GM12878 (cell line): ENCODE measurements around the gene ASAP3. TPM values are rescaled to one million over a fixed set of nuclear protein-coding genes. Genes with fewer than 3 reads are reported as not detected.

Experiments
- ATAC-seq: fragments of 200-7000 bp; cut with Tn5 transposase; 3 replicates; pipeline ENCODE4 v1.9.1; 2020; ENCODE audit warnings: mild to moderate bottlenecking, moderate library complexity
- BruUV-seq: library from RNA; stranded (reverse); fragments of 400-500 nt; replicated peaks from 2 replicates; lab custom pipeline; 2021; lab: Mats Ljungman, UMichigan
- CTCF ChIA-PET: fragments of 300-600 bp; sonication (Branson Sonifier 250); formaldehyde crosslinking; extraction: SDS; loops from one replicate; lab custom pipeline; 2021; ENCODE audit warnings: inconsistent platforms; lab: Yijun Ruan, JAX
- POLR2A ChIA-PET: fragments of 350-600 bp; formaldehyde crosslinking; extraction: SDS; loops from one replicate; lab custom pipeline; 2021; ENCODE audit warnings: inconsistent platforms; lab: Charles Lee
- RAD21 ChIA-PET: fragments of 300-600 bp; sonication (Branson Sonifier 250); formaldehyde crosslinking; loops from one replicate; lab custom pipeline; 2023; ENCODE audit warnings: antibody characterized with exemption; ENCODE audit not compliant: unreplicated experiment; lab: Charles Lee
- SMC1A ChIA-PET: fragments of 300-600 bp; sonication (Branson Sonifier 250); formaldehyde crosslinking; loops from one replicate; lab custom pipeline; 2023; ENCODE audit not compliant: unreplicated experiment, uncharacterized antibody; lab: Charles Lee
- DNase-seq: peaks from one replicate; pipeline ENCODE4 v3.0.0-alpha.2; 2011; ENCODE audit warnings: low read depth, low spot score
- FAIRE-seq: peaks from 3 replicates; lab custom pipeline; 2011; peaks lifted over from hg19 to GRCh38; lab: Jason Lieb, UNC
- H2AFZ ChIP-seq: 2 replicates; pipeline ENCODE4 v1.6.0; 2011; ENCODE audit warnings: low read depth, low read length, control low read depth; ENCODE audit not compliant: control insufficient read depth
- H3K27ac ChIP-seq: 2 replicates; pipeline ENCODE4 v1.5.1; 2011; ENCODE audit warnings: control low read depth; ENCODE audit not compliant: control insufficient read depth, insufficient read depth
- H3K27me3 ChIP-seq, 2 experiments: replicated peaks in 1 of 2; 2 replicates each; pipeline versions ENCODE4 v1.6.0 to v1.6.1; 2011; ENCODE audit warnings: low read length in 1 of 2; ENCODE audit not compliant: control insufficient read depth in 2 of 2, insufficient read depth in 2 of 2
- H3K36me3 ChIP-seq, 2 experiments: 2 replicates each; pipeline ENCODE4 v1.5.1; 2011; ENCODE audit warnings: low read length in 1 of 2; ENCODE audit not compliant: control insufficient read depth in 2 of 2, insufficient read depth in 2 of 2
- H3K4me1 ChIP-seq: 2 replicates; pipeline ENCODE4 v1.6.1; 2011; ENCODE audit warnings: mild to moderate bottlenecking, low read length, moderate library complexity, mixed read lengths; ENCODE audit not compliant: control insufficient read depth, insufficient read depth
- H3K4me2 ChIP-seq: 2 replicates; pipeline ENCODE4 v1.6.0; 2011; ENCODE audit warnings: control low read depth; ENCODE audit not compliant: control insufficient read depth, insufficient read depth
- H3K4me3 ChIP-seq: fragments of 200-600 bp; sonication (generic); 2 replicates; pipeline ENCODE4 v1.5.1; 2016
- H3K79me2 ChIP-seq: 2 replicates; pipeline ENCODE4 v1.6.0; 2011; ENCODE audit warnings: low read length; ENCODE audit not compliant: control insufficient read depth, insufficient read depth
- H3K9ac ChIP-seq: 2 replicates; pipeline ENCODE4 v1.8.0; 2011; ENCODE audit warnings: low read length, control low read depth, mixed read lengths; ENCODE audit not compliant: control insufficient read depth, insufficient read depth
- H3K9me3 ChIP-seq: replicated peaks from 3 replicates; pipeline ENCODE4 v1.5.1; 2011; ENCODE audit warnings: mild to moderate bottlenecking, low read length; ENCODE audit not compliant: control insufficient read depth, insufficient read depth
- H4K20me1 ChIP-seq: 2 replicates; pipeline ENCODE4 v1.6.0; 2011; ENCODE audit not compliant: control insufficient read depth, insufficient read depth
- DPF2 ChIP-seq: fragments of 450-650 bp; IDR thresholded peaks from 2 replicates; pipeline ENCODE4 v1.6.1; 2017; ENCODE audit warnings: mild to moderate bottlenecking
- HDAC2 ChIP-seq: fragments of 200-600 bp; sonication (generic); IDR thresholded peaks from 2 replicates; pipeline ENCODE4 v1.6.1; 2017
- IRF4 ChIP-seq: IDR thresholded peaks from 2 replicates; pipeline ENCODE4 v1.6.1; 2011; ENCODE audit warnings: low read depth, low read length
- JUNB ChIP-seq: IDR thresholded peaks from 2 replicates; pipeline ENCODE4 v1.6.1; 2016; ENCODE audit warnings: antibody characterized with exemption, mild to moderate bottlenecking
- KLF5 ChIP-seq: fragments of 450-650 bp; IDR thresholded peaks from 2 replicates; pipeline ENCODE4 v1.6.1; 2014; ENCODE audit warnings: mild to moderate bottlenecking; ENCODE audit not compliant: partially characterized antibody
- MTA2 ChIP-seq: fragments of 450-650 bp; IDR thresholded peaks from 2 replicates; pipeline ENCODE4 v1.6.1; 2016; ENCODE audit warnings: low read depth, mild to moderate bottlenecking, moderate library complexity
- NFYB ChIP-seq: IDR thresholded peaks from 2 replicates; pipeline ENCODE4 v1.6.1; 2011; ENCODE audit warnings: low read depth, mild to moderate bottlenecking, low read length, improper control_type of control experiment, moderate library complexity; ENCODE audit not compliant: insufficient read depth
- PAX8 ChIP-seq: fragments of 450-650 bp; IDR thresholded peaks from 2 replicates; pipeline ENCODE4 v1.6.1; 2017; ENCODE audit warnings: mild to moderate bottlenecking, moderate library complexity
- POU2F2 ChIP-seq: IDR thresholded peaks from 3 replicates; pipeline ENCODE4 v1.6.1; 2011; ENCODE audit warnings: low read depth, mild to moderate bottlenecking, low read length, borderline replicate concordance
- SIN3A ChIP-seq: IDR thresholded peaks from 2 replicates; pipeline ENCODE4 v1.6.1; 2012; ENCODE audit warnings: low read depth, low read length, improper control_type of control experiment
- TBL1XR1 ChIP-seq: IDR thresholded peaks from 2 replicates; pipeline ENCODE4 v1.6.1; 2012; ENCODE audit warnings: low read depth, low read length, improper control_type of control experiment
- TCF7 ChIP-seq: IDR thresholded peaks from 2 replicates; pipeline ENCODE4 v1.6.1; 2014; ENCODE audit warnings: antibody characterized with exemption, borderline replicate concordance
- YY1 ChIP-seq: IDR thresholded peaks from 2 replicates; pipeline ENCODE4 v1.6.1; 2011; ENCODE audit warnings: low read depth, mild to moderate bottlenecking, low read length
- WGBS: methylation state at CpG from one replicate; pipeline ENCODE4 v1.1.6; 2016; ENCODE audit warnings: low lambda C conversion rate; ENCODE audit not compliant: insufficient replicate concordance, insufficient coverage; ENCODE audit errors: missing lambda C conversion rate; 5-methylcytosine and 5-hydroxymethylcytosine counted together
- in situ Hi-C: fragments of 300-500 bp; cut with MboI; formaldehyde crosslinking; loops from 9 replicates; pipeline ENCODE4 v1.14.3; 2018; ENCODE audit warnings: mixed read lengths
- intact Hi-C: fragments of 100-400 bp; cut with micrococcal nuclease; formaldehyde crosslinking; loops from one replicate; pipeline ENCODE4 v1.14.2; 2022; ENCODE audit not compliant: unreplicated experiment
- polyA plus RNA-seq, 11 experiments: library from polyadenylated mRNA; depleted of rRNA in 4 of 11; unstranded in 6 of 11; stranded (reverse) in 5 of 11; fragments of >200 nt; fragmentation: Nextera tagmentation in 4 of 11; fragmentation: Illumina TruSeq in 1 of 11; extraction: Ambion mirVana in 4 of 11; extraction: Trizol in 1 of 11; gene quantifications; 1 replicate in 1 of 11; 2 replicates in 10 of 11; pipeline versions ENCODE4 v1.2.1 to v1.2.3, GENCODE V29; 2011 to 2016; ENCODE audit warnings: inconsistent platforms in 2 of 11, missing spikeins in 2 of 11, low read depth in 1 of 11
- total RNA-seq, 4 experiments: library from RNA; depleted of rRNA in 3 of 4; stranded (reverse); fragments of >200 nt in 3 of 4; fragmentation: Illumina TruSeq in 1 of 4; extraction: Trizol in 1 of 4; gene quantifications; 2 replicates each; pipeline versions ENCODE4 v1.2.1 to v1.2.3, GENCODE V29; 2013 to 2021
- TF ChIP-seq, protein P1 (sequence below): fragments of 450-650 bp; IDR thresholded peaks from 2 replicates; pipeline ENCODE4 v1.6.1; 2017; ENCODE audit warnings: mild to moderate bottlenecking, moderate library complexity
- TF ChIP-seq, protein P2 (sequence below): IDR thresholded peaks from 2 replicates; pipeline ENCODE4 v1.6.1; 2011; ENCODE audit warnings: low read depth, low read length, improper control_type of control experiment, borderline replicate concordance
- TF ChIP-seq, protein P3 (sequence below): IDR thresholded peaks from 2 replicates; pipeline ENCODE4 v1.6.1; 2012; ENCODE audit warnings: improper control_type of control experiment, low read depth, low read length; ENCODE audit not compliant: insufficient replicate concordance

Gene ASAP3
- total and polyA plus RNA-seq, 10 of the 15 experiments (the other 5 are each of a cell fraction or from before 2014, with no cell fraction given) = 0.04 to 0.92 (median 0.34) TPM; not detected in 1

DNA sequence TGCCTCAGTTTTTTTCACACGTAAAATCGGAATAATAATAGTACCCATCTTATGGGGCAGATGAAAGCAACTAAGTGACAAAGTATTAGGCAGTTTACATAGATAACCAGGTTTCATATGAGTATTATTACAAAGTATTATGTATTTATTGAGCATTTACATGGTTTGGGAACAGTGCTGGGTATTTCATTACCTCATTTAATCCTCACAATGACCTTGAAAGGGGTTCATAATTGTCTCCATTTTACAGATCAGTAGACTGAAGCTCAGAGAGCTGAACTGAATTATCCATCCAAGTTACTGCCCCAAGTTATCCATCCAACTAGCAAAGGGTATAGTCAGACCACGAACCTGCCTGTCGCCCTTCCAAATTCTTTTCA lies 80.6 kb downstream of the ASAP3 start:
- no TSS peak for BruUV-seq
- POLR2A ChIA-PET = no interaction called here
- CTCF ChIA-PET = interaction anchor here (0.6 to 3.1 kb wide), 21 partner anchors 9 to 682 kb away, joined by 3 to 17 read pairs (median 4); no protein-coding TSS in a partner anchor
- no peak overlapping the region for H3K27ac ChIP-seq
- intact Hi-C loops (loop anchor here (5.0 kb wide), 4 partner anchors 61 to 426 kb away; partner anchors contain the start of genes HNRNPR and HTR1D), in situ Hi-C loops (no loop called here)
- H2AFZ ChIP-seq = no peak overlapping the region
- no peak for TF ChIP-seq SIN3A
- no peak for TF ChIP-seq TCF7
- TF ChIP-seq, protein P1, sequence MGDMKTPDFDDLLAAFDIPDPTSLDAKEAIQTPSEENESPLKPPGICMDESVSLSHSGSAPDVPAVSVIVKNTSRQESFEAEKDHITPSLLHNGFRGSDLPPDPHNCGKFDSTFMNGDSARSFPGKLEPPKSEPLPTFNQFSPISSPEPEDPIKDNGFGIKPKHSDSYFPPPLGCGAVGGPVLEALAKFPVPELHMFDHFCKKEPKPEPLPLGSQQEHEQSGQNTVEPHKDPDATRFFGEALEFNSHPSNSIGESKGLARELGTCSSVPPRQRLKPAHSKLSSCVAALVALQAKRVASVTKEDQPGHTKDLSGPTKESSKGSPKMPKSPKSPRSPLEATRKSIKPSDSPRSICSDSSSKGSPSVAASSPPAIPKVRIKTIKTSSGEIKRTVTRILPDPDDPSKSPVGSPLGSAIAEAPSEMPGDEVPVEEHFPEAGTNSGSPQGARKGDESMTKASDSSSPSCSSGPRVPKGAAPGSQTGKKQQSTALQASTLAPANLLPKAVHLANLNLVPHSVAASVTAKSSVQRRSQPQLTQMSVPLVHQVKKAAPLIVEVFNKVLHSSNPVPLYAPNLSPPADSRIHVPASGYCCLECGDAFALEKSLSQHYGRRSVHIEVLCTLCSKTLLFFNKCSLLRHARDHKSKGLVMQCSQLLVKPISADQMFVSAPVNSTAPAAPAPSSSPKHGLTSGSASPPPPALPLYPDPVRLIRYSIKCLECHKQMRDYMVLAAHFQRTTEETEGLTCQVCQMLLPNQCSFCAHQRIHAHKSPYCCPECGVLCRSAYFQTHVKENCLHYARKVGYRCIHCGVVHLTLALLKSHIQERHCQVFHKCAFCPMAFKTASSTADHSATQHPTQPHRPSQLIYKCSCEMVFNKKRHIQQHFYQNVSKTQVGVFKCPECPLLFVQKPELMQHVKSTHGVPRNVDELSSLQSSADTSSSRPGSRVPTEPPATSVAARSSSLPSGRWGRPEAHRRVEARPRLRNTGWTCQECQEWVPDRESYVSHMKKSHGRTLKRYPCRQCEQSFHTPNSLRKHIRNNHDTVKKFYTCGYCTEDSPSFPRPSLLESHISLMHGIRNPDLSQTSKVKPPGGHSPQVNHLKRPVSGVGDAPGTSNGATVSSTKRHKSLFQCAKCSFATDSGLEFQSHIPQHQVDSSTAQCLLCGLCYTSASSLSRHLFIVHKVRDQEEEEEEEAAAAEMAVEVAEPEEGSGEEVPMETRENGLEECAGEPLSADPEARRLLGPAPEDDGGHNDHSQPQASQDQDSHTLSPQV = no peak
- TF ChIP-seq PAX8 = no peak
- no peak for TF ChIP-seq POU2F2
- no peak for TF ChIP-seq YY1
- TF ChIP-seq KLF5 = no peak
- no peak for TF ChIP-seq MTA2
- no peak for TF ChIP-seq JUNB
- no peak for TF ChIP-seq NFYB
- TF ChIP-seq, protein P2, sequence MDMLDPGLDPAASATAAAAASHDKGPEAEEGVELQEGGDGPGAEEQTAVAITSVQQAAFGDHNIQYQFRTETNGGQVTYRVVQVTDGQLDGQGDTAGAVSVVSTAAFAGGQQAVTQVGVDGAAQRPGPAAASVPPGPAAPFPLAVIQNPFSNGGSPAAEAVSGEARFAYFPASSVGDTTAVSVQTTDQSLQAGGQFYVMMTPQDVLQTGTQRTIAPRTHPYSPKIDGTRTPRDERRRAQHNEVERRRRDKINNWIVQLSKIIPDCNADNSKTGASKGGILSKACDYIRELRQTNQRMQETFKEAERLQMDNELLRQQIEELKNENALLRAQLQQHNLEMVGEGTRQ = no peak
- TF ChIP-seq, protein P3, sequence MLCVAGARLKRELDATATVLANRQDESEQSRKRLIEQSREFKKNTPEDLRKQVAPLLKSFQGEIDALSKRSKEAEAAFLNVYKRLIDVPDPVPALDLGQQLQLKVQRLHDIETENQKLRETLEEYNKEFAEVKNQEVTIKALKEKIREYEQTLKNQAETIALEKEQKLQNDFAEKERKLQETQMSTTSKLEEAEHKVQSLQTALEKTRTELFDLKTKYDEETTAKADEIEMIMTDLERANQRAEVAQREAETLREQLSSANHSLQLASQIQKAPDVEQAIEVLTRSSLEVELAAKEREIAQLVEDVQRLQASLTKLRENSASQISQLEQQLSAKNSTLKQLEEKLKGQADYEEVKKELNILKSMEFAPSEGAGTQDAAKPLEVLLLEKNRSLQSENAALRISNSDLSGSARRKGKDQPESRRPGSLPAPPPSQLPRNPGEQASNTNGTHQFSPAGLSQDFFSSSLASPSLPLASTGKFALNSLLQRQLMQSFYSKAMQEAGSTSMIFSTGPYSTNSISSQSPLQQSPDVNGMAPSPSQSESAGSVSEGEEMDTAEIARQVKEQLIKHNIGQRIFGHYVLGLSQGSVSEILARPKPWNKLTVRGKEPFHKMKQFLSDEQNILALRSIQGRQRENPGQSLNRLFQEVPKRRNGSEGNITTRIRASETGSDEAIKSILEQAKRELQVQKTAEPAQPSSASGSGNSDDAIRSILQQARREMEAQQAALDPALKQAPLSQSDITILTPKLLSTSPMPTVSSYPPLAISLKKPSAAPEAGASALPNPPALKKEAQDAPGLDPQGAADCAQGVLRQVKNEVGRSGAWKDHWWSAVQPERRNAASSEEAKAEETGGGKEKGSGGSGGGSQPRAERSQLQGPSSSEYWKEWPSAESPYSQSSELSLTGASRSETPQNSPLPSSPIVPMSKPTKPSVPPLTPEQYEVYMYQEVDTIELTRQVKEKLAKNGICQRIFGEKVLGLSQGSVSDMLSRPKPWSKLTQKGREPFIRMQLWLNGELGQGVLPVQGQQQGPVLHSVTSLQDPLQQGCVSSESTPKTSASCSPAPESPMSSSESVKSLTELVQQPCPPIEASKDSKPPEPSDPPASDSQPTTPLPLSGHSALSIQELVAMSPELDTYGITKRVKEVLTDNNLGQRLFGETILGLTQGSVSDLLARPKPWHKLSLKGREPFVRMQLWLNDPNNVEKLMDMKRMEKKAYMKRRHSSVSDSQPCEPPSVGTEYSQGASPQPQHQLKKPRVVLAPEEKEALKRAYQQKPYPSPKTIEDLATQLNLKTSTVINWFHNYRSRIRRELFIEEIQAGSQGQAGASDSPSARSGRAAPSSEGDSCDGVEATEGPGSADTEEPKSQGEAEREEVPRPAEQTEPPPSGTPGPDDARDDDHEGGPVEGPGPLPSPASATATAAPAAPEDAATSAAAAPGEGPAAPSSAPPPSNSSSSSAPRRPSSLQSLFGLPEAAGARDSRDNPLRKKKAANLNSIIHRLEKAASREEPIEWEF = no peak
- TF ChIP-seq HDAC2 = no peak
- TF ChIP-seq IRF4 = no peak
- no peak for TF ChIP-seq TBL1XR1
- no peak for TF ChIP-seq DPF2
- DNase-seq (no peak), ATAC-seq (no peak), FAIRE-seq (no peak)
- no peak overlapping the region for H3K9ac ChIP-seq
- RAD21 ChIA-PET = interaction anchor here (1.2 to 1.3 kb wide), 2 partner anchors 59 to 219 kb away, joined by 4 read pairs; no protein-coding TSS in a partner anchor
- H3K27me3 ChIP-seq = peaks cover 0 to 3% of the 10 kb centered on the region in 2 experiments; a peak in 2 of 4 replicates
- WGBS = 86% methylated on average over 4 of the region's 4 CpGs
- H4K20me1 ChIP-seq = no peaks in the 10 kb centered on the region
- no peaks in the 10 kb centered on the region for H3K36me3 ChIP-seq
- H3K9me3 ChIP-seq = no peaks in the 10 kb centered on the region
- no peak overlapping the region for H3K4me3 ChIP-seq
- H3K4me1 ChIP-seq = 0 out of 2 replicates have a peak, but pooled peaks cover 5% of the 10 kb centered on the region
- no peaks in the 10 kb centered on the region for H3K79me2 ChIP-seq
- H3K4me2 ChIP-seq = no peak overlapping the region; the same call in 1 of the 2 replicates
- SMC1A ChIA-PET = interaction anchor here (0.6 to 2.7 kb wide), 11 partner anchors 9 to 355 kb away, joined by 3 to 11 read pairs (median 3); no protein-coding TSS in a partner anchor
